Measurements from ENCODE around the gene GPBP1L1.
"Not testable (repeated sequence)": the region's sequence is repeated elsewhere in the genome, so short reads cannot be mapped to it uniquely, and the experiment has no call there.

Gene GPBP1L1

GRCh38 chr1:45682942-45683341 lies 3.4 kb downstream of the GPBP1L1 start:
- TF ChIP-seq CTCF (IDR thresholded peaks at IDR 0.05; ENCODE audit: control extremely low read depth, extremely low read depth, low read depth, missing control alignments): no peak
- no peak for DNase-seq (ENCODE audit: extremely low spot score)
- CTCF ChIA-PET: interaction anchor here (1.5 kb wide), 1 partner anchor 14 kb away, joined by 4 read pairs; no protein-coding TSS in a partner anchor
- POLR2A ChIA-PET: no interaction called here

DNA sequence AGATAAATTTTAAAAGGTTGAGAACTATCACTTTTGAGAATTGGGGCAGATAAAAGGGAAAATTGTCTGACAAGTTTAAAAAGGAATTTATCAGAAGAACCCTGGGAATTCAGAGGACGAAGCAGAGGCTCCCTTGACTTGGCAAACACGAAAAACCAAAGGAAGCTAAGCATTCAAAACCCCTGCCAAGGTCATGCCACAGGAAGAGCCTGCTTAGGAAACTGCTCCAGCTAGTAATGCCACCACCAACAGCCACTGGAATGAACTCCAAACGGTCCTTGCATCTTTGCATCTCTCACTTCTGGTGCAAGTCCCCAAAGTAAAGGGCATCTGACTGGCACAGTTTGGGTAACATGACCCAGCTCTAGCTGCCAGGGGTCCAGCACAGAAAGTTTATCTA lies 7.2 kb downstream of the GPBP1L1 start:
- POLR2A ChIA-PET: interaction anchor here (0.6 kb wide), 1 partner anchor 57 kb away, joined by 10 read pairs; no protein-coding TSS in a partner anchor

GRCh38 chr1:45678489-45678888 lies 7.8 kb downstream of the GPBP1L1 start:
- no peak for TF ChIP-seq CTCF (IDR thresholded peaks at IDR 0.05; ENCODE audit: control extremely low read depth, extremely low read depth, low read depth, missing control alignments)
- CTCF ChIA-PET: interaction anchor here (1.2 to 1.9 kb wide), 2 partner anchors 10 to 18 kb away, joined by 4 read pairs; partner anchors contain the start of gene TMEM69
- POLR2A ChIA-PET: interaction anchor here (0.6 kb wide), 2 partner anchors 57 to 104 kb away, joined by 5 to 10 read pairs; no protein-coding TSS in a partner anchor
- no peak for DNase-seq (ENCODE audit: extremely low spot score)

More for the DNA sequence above, 7.2 kb downstream of the GPBP1L1 start:
- no peak for TF ChIP-seq CTCF (IDR thresholded peaks at IDR 0.05; ENCODE audit: control extremely low read depth, extremely low read depth, low read depth, missing control alignments)
- DNase-seq (ENCODE audit: extremely low spot score): no peak
- CTCF ChIA-PET: interaction anchor here (1.2 to 1.9 kb wide), 2 partner anchors 9 to 19 kb away, joined by 4 read pairs; partner anchors contain the start of gene TMEM69

GRCh38 chr1:45677751-45678245 lies 8.5 kb downstream of the GPBP1L1 start:
- DNase-seq (ENCODE audit: extremely low spot score): no peak
- POLR2A ChIA-PET: interaction anchor here (0.6 to 1.3 kb wide), 2 partner anchors 8 to 105 kb away, joined by 5 to 10 read pairs; partner anchors contain the start of gene GPBP1L1
- CTCF ChIA-PET: interaction anchor here (1.2 to 1.9 kb wide), 2 partner anchors 10 to 18 kb away, joined by 4 read pairs; partner anchors contain the start of gene TMEM69
- TF ChIP-seq CTCF (IDR thresholded peaks at IDR 0.05; ENCODE audit: control extremely low read depth, extremely low read depth, low read depth, missing control alignments): no peak

- ChIA-PET POLR2A (interaction anchor here (1.3 kb wide), 1 partner anchor 10 kb away, joined by 10 read pairs; the partner anchor contains the start of gene GPBP1L1), CTCF (interaction anchor here (1.4 kb wide), 1 partner anchor 25 kb away, joined by 3 read pairs; no protein-coding TSS in a partner anchor)
- DNase-seq (ENCODE audit: extremely low spot score): not testable (repeated sequence)
Measured at GRCh38 chr1:45676553-45676952, 9.8 kb downstream of the GPBP1L1 start.

- ChIA-PET POLR2A (no interaction called here), CTCF (interaction anchor here (1.0 to 3.1 kb wide), 4 partner anchors 11 to 105 kb away, joined by 3 to 15 read pairs (median 6); partner anchors contain the start of genes GPBP1L1 and TMEM69)
- TF ChIP-seq CTCF (IDR thresholded peaks at IDR 0.05; ENCODE audit: control extremely low read depth, extremely low read depth, low read depth, missing control alignments): no peak
- DNase-seq (ENCODE audit: extremely low spot score): no peak
Measured at GRCh38 chr1:45674478-45674877, 11.9 kb downstream of the GPBP1L1 start.

DNA sequence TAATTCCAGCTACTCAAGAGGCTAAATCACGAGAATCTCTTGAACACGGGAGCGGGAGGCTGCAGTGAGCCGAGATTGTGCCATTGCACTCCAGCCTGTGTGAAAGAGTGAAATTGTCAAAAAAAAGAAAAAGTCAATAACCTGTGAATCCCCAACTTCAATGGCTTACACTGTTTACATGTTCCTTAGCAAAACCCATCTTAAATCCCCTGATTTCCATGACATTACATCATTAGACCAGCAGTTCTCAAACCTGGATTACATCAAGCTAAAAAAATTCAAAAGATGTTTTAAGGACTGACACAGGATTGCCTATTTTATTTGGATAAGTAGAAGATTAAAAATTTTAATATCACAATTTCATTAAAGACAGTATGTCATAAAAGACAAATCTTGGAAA lies 12.4 kb downstream of the GPBP1L1 start:
- DNase-seq (ENCODE audit: extremely low spot score): no peak
- POLR2A ChIA-PET: no interaction called here
- CTCF ChIA-PET: interaction anchor here (1.0 to 3.1 kb wide), 5 partner anchors 12 to 104 kb away, joined by 3 to 15 read pairs (median 6); partner anchors contain the start of genes GPBP1L1 and TMEM69
- no peak for TF ChIP-seq CTCF (IDR thresholded peaks at IDR 0.05; ENCODE audit: control extremely low read depth, extremely low read depth, low read depth, missing control alignments)
